H1 (cell line): Measurements from ENCODE around the gene HDHD3. TPM values are rescaled to one million over a fixed set of nuclear protein-coding genes. Genes with fewer than 3 reads are reported as not detected.

Experiments used
- CTCF ChIA-PET: fragments of 300-600 bp; sonication (Branson Sonifier 250); formaldehyde crosslinking; loops from one replicate; lab custom pipeline; 2021; ENCODE audit not compliant: partially characterized antibody; lab: Charles Lee
- POLR2A ChIA-PET: fragments of 300-600 bp; sonication (Branson Sonifier 250); formaldehyde crosslinking; loops from one replicate; lab custom pipeline; 2021; ENCODE audit warnings: inconsistent platforms; ENCODE audit not compliant: partially characterized antibody; lab: Charles Lee
- DNase-seq, 2 experiments: peaks; one replicate each; pipeline versions ENCODE4 v3.0.0 to v3.0.0-alpha.2; 2010 to 2022; ENCODE audit warnings: low spot score in 2 of 2, low read depth in 1 of 2, mixed read lengths in 1 of 2
- FAIRE-seq: peaks from 2 replicates; lab custom pipeline; 2011; peaks lifted over from hg19 to GRCh38; lab: Jason Lieb, UNC
- H2AFZ ChIP-seq: 2 replicates; pipeline ENCODE4 v1.8.1; 2012; ENCODE audit warnings: low read length, inconsistent platforms
- H2AK5ac ChIP-seq: 2 replicates; pipeline ENCODE4 v1.6.1; 2013; ENCODE audit warnings: low read depth, low read length
- H2BK120ac ChIP-seq: replicated peaks from 2 replicates; pipeline ENCODE3; 2013; ENCODE audit warnings: low read depth, low read length, inconsistent platforms
- H2BK12ac ChIP-seq: 2 replicates; pipeline ENCODE4 v1.6.1; 2013; ENCODE audit warnings: low read depth, low read length
- H2BK15ac ChIP-seq: 2 replicates; pipeline ENCODE4 v1.6.1; 2013; ENCODE audit warnings: low read length
- H2BK20ac ChIP-seq: 2 replicates; pipeline ENCODE4 v1.6.1; 2013; ENCODE audit warnings: low read length
- H2BK5ac ChIP-seq: 2 replicates; pipeline ENCODE4 v1.6.1; 2013; ENCODE audit warnings: low read depth, low read length
- H3K14ac ChIP-seq: 2 replicates; pipeline ENCODE4 v1.6.1; 2013; ENCODE audit warnings: inconsistent platforms; ENCODE audit not compliant: insufficient read length
- H3K18ac ChIP-seq: 2 replicates; pipeline ENCODE4 v1.6.1; 2013; ENCODE audit warnings: low read length; ENCODE audit errors: extremely low read depth
- H3K23ac ChIP-seq: 2 replicates; pipeline ENCODE4 v1.6.1; 2013; ENCODE audit warnings: inconsistent platforms; ENCODE audit not compliant: insufficient read length
- H3K23me2 ChIP-seq: 2 replicates; pipeline ENCODE4 v1.6.1; 2013; ENCODE audit warnings: low read depth, low read length
- H3K27ac ChIP-seq: 2 replicates; pipeline ENCODE4 v1.6.1; 2011; ENCODE audit warnings: low read depth, low read length, inconsistent platforms
- H3K27me3 ChIP-seq, 4 experiments: replicated peaks in 1 of 4; 1 replicate in 1 of 4; 2 replicates in 3 of 4; pipeline versions ENCODE4 v1.6.1 to v1.8.1; 2011 to 2013; ENCODE audit warnings: low read length in 3 of 4, mild to moderate bottlenecking in 3 of 4, inconsistent platforms in 2 of 4, mixed read lengths in 2 of 4, moderate library complexity in 1 of 4; ENCODE audit not compliant: control insufficient read depth in 3 of 4, insufficient read depth in 3 of 4; ENCODE audit errors: extremely low read depth in 1 of 4
- H3K36me3 ChIP-seq, 4 experiments: 2 replicates each; pipeline versions ENCODE4 v1.6.1 to v1.8.1; 2011 to 2013; ENCODE audit warnings: mild to moderate bottlenecking in 4 of 4, low read length in 3 of 4, moderate library complexity in 2 of 4, control low read depth in 1 of 4, inconsistent platforms in 1 of 4; ENCODE audit not compliant: insufficient read depth in 4 of 4, control insufficient read depth in 2 of 4
- H3K4ac ChIP-seq: replicated peaks from 2 replicates; pipeline ENCODE3; 2013; ENCODE audit warnings: low read length, low read depth, mixed read lengths, inconsistent platforms; ENCODE audit not compliant: insufficient read length
- H3K4me1 ChIP-seq, 4 experiments: replicated peaks in 1 of 4; 1 replicate in 1 of 4; 2 replicates in 3 of 4; pipeline versions ENCODE4 v1.6.1 to v1.8.1; 2011 to 2013; ENCODE audit warnings: low read length in 3 of 4, inconsistent platforms in 2 of 4, mixed read lengths in 1 of 4; ENCODE audit not compliant: insufficient read depth in 4 of 4, control insufficient read depth in 3 of 4
- H3K4me2 ChIP-seq, 2 experiments: 2 replicates each; pipeline versions ENCODE4 v1.6.1 to v1.8.1; 2011 to 2013; ENCODE audit warnings: low read depth in 2 of 2, low read length in 2 of 2, control low read depth in 1 of 2, inconsistent platforms in 1 of 2, mild to moderate bottlenecking in 1 of 2; ENCODE audit not compliant: insufficient read depth in 1 of 2
- H3K4me3 ChIP-seq, 4 experiments: fragments of 200-600, 300-600 bp in 1 of 4; sonication (generic), shearing (Covaris generic), sonication (Bioruptor Twin) in 1 of 4; 2 replicates each; pipeline versions ENCODE4 v1.5.1 to v1.8.1; 2011 to 2016; ENCODE audit warnings: low read length in 4 of 4, low read depth in 3 of 4, control low read depth in 2 of 4, inconsistent platforms in 2 of 4, mild to moderate bottlenecking in 2 of 4, mixed read lengths in 1 of 4, moderate library complexity in 1 of 4; ENCODE audit not compliant: insufficient read depth in 2 of 4; ENCODE audit errors: extremely low read depth in 1 of 4
- H3K56ac ChIP-seq: replicated peaks from 2 replicates; pipeline ENCODE3; 2013; ENCODE audit warnings: low read depth, mild to moderate bottlenecking, mixed read lengths, low read length, inconsistent platforms; ENCODE audit not compliant: insufficient read length
- H3K79me1 ChIP-seq: 2 replicates; pipeline ENCODE4 v1.6.1; 2013; ENCODE audit warnings: low read depth, low read length, control low read depth
- H3K79me2 ChIP-seq, 2 experiments: 2 replicates each; pipeline versions ENCODE4 v1.6.1 to v1.8.1; 2012 to 2013; ENCODE audit warnings: low read length in 2 of 2, mild to moderate bottlenecking in 2 of 2, inconsistent platforms in 1 of 2; ENCODE audit not compliant: insufficient read depth in 2 of 2, control insufficient read depth in 1 of 2
- H3K9ac ChIP-seq, 4 experiments: replicated peaks in 1 of 4; 1 replicate in 1 of 4; 2 replicates in 3 of 4; pipeline versions ENCODE4 v1.6.1 to v1.8.1; 2011 to 2013; ENCODE audit warnings: low read depth in 3 of 4, low read length in 3 of 4, control low read depth in 2 of 4, mild to moderate bottlenecking in 2 of 4, moderate library complexity in 2 of 4, inconsistent platforms in 1 of 4; ENCODE audit errors: extremely low read depth in 1 of 4
- H3K9me3 ChIP-seq, 2 experiments: 2 replicates each; pipeline versions ENCODE4 v1.6.1 to v1.8.1; 2012 to 2013; ENCODE audit warnings: mild to moderate bottlenecking in 2 of 2, moderate library complexity in 2 of 2, control low read depth in 1 of 2, inconsistent platforms in 1 of 2, low read depth in 1 of 2, low read length in 1 of 2, mixed read lengths in 1 of 2; ENCODE audit not compliant: insufficient read depth in 2 of 2
- H4K20me1 ChIP-seq, 2 experiments: replicated peaks in 1 of 2; 2 replicates each; pipeline versions ENCODE3 to v1.8.1; 2011 to 2013; ENCODE audit warnings: inconsistent platforms in 2 of 2, low read length in 2 of 2, mild to moderate bottlenecking in 1 of 2; ENCODE audit not compliant: insufficient read depth in 2 of 2, control insufficient read depth in 1 of 2
- H4K5ac ChIP-seq: 2 replicates; pipeline ENCODE4 v1.6.1; 2013; ENCODE audit warnings: low read length, low read depth, mixed read lengths, inconsistent platforms; ENCODE audit not compliant: insufficient read length
- H4K8ac ChIP-seq: 2 replicates; pipeline ENCODE4 v1.8.0; 2013; ENCODE audit warnings: mild to moderate bottlenecking, moderate library complexity, low read length, inconsistent platforms; ENCODE audit not compliant: insufficient read depth; ENCODE audit errors: extremely low read depth
- H4K91ac ChIP-seq: replicated peaks from 2 replicates; pipeline ENCODE3; 2013; ENCODE audit warnings: low read length, mixed read lengths, inconsistent platforms; ENCODE audit not compliant: insufficient read length
- ATF2 ChIP-seq: IDR thresholded peaks from 2 replicates; pipeline ENCODE4 v1.6.1; 2012; ENCODE audit warnings: low read length, inconsistent platforms
- EP300 ChIP-seq, 2 experiments: IDR thresholded peaks; 1 replicate in 1 of 2; 2 replicates in 1 of 2; pipeline ENCODE4 v1.6.1; 2011 to 2012; ENCODE audit warnings: low read depth in 2 of 2, low read length in 2 of 2, mild to moderate bottlenecking in 2 of 2, borderline replicate concordance in 1 of 2, inconsistent platforms in 1 of 2, moderate library complexity in 1 of 2
- EZH2 ChIP-seq: fragments of 200-600 bp; sonication (generic); IDR thresholded peaks from 2 replicates; pipeline ENCODE4 v1.7.1; 2012; ENCODE audit warnings: low read depth, mild to moderate bottlenecking, moderate library complexity, low read length, inconsistent platforms; ENCODE audit not compliant: severe bottlenecking
- FOSL1 ChIP-seq: IDR thresholded peaks from 2 replicates; pipeline ENCODE4 v1.6.1; 2011; ENCODE audit warnings: mild to moderate bottlenecking, low read depth, low read length, moderate library complexity; ENCODE audit not compliant: insufficient read depth
- HDAC6 ChIP-seq: IDR thresholded peaks from one replicate; pipeline ENCODE4 v1.7.1; 2012; ENCODE audit warnings: low read depth, mild to moderate bottlenecking, inconsistent platforms, low read length, moderate library complexity
- KDM5A ChIP-seq: fragments of 200-600 bp; IDR thresholded peaks from 2 replicates; pipeline ENCODE4 v1.7.1; 2012; ENCODE audit warnings: mild to moderate bottlenecking, low read length, inconsistent platforms, mixed read lengths
- SIRT6 ChIP-seq: IDR thresholded peaks from one replicate; pipeline ENCODE4 v1.7.1; 2012; ENCODE audit warnings: low read length, inconsistent platforms
- WGBS, 2 experiments: shearing (Covaris generic) in 1 of 2; methylation state at CpG; one replicate each; pipeline versions ENCODE4 v1.1.6 to v1.1.7; 2013 to 2015; ENCODE audit warnings: low lambda C conversion rate in 2 of 2, mixed read lengths in 2 of 2, inconsistent platforms in 1 of 2, low coverage in 1 of 2, missing lambda C conversion rate in 1 of 2; ENCODE audit not compliant: insufficient replicate concordance in 2 of 2, insufficient coverage in 1 of 2, insufficient read length in 1 of 2; ENCODE audit errors: extremely low coverage in 1 of 2, missing lambda C conversion rate in 1 of 2; 5-methylcytosine and 5-hydroxymethylcytosine counted together
- polyA plus RNA-seq, 7 experiments: library from polyadenylated mRNA; depleted of rRNA in 3 of 7; stranded (reverse) in 5 of 7; unstranded in 2 of 7; fragments of >200 nt in 5 of 7; fragments of 200-250 nt in 2 of 7; gene quantifications; 1 replicate in 5 of 7; 2 replicates in 1 of 7; 4 replicates in 1 of 7; pipeline versions ENCODE4 v1.2.1 to v1.2.3, GENCODE V29; 2011 to 2013; ENCODE audit warnings: missing spikeins in 2 of 7, mixed read lengths in 2 of 7
- total RNA-seq: library from RNA; stranded (reverse); fragmentation: NEBNext Ultra II Directional; extraction: Animal tissue kit (Norgen Biotek cat#: 25700); gene quantifications from 2 replicates; pipeline ENCODE4 v1.2.1, GENCODE V29; 2021
- TF ChIP-seq, protein P1 (sequence below), 3 experiments: IDR thresholded peaks; 1 replicate in 2 of 3; 2 replicates in 1 of 3; pipeline versions ENCODE4 v1.5.1 to v1.6.1; 2011; ENCODE audit warnings: low read length in 3 of 3, mild to moderate bottlenecking in 3 of 3, inconsistent platforms in 2 of 3, low read depth in 1 of 3, moderate library complexity in 1 of 3; ENCODE audit not compliant: insufficient read depth in 1 of 3; ENCODE audit errors: control extremely low read depth in 1 of 3

HDHD3 gene
- total and polyA plus RNA-seq, 2 of the 8 experiments (the other 6 are each of a cell fraction or from before 2014, with no cell fraction given), result 12.1 to 25.3 TPM

DNA sequence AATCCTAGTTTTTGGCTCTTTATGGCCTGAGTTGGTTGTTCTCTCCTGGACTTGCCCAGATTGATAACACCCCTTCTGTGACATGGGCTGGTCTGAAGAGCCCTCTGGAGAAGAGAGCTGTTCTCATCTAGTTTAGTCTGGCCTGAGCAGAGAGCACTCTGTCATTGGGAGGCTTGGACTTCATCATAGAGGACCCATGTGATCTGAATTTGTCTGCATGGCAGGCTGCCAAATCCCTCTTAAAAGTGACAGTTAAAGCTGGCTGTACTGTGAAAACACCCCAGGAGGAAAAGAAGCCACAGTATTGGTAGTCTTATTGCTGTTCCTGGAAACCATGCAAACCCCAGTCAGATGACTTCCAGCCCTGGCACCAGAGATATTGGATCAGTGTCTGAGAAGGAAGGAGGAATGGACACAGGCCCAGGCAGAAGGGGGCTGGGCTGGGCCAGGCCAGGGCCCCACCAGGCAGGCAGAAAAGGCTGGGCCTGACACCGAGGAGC is 33.0 kb downstream of the HDHD3 start:
- Histone ChIP-seq H3K23ac (no peak overlapping the region), H4K8ac (no peak overlapping the region), H3K4me1 (peaks cover 0 to 2% (median 0%) of the 10 kb centered on the region in 4 experiments; a peak in 3 of 7 replicates), H3K79me2 (no peaks in the 10 kb centered on the region), H3K79me1 (no peaks in the 10 kb centered on the region), H2BK20ac (no peak overlapping the region), H3K9ac (no peak overlapping the region), H3K4ac (no peak overlapping the region), H3K18ac (no peak overlapping the region), H3K27me3 (peaks cover 0 to 6% (median 3%) of the 10 kb centered on the region in 4 experiments; a peak in 2 of 7 replicates), H4K5ac (no peak overlapping the region), H3K4me2 (no peak overlapping the region), H3K36me3 (no peaks in the 10 kb centered on the region), H3K14ac (no peak overlapping the region), H2BK120ac (no peak overlapping the region), H2BK15ac (0 out of 2 replicates have a peak overlapping the region, but pooled peaks have one; percentile 29), H2AK5ac (no peak overlapping the region), H2BK12ac (no peak overlapping the region), H3K4me3 (no peak overlapping the region), H2AFZ (no peak overlapping the region), H4K20me1 (no peaks in the 10 kb centered on the region), H3K56ac (no peak overlapping the region), H3K9me3 (no peaks in the 10 kb centered on the region), H3K23me2 (peaks cover 4% of the 10 kb centered on the region), H4K91ac (no peak overlapping the region), H2BK5ac (no peak overlapping the region), H3K27ac (no peak overlapping the region)
- no peak for FAIRE-seq
- ChIA-PET CTCF (interaction anchor here (0.6 to 1.0 kb wide), 3 partner anchors 69 to 439 kb away, joined by 3 read pairs; no protein-coding TSS in a partner anchor), POLR2A (interaction anchor here (0.7 kb wide), 1 partner anchor 60 kb away, joined by 3 read pairs; no protein-coding TSS in a partner anchor)
- TF ChIP-seq HDAC6 (no peak), FOSL1 (no peak), EZH2 (no peak), SIRT6 (no peak), KDM5A (no peak), ATF2 (no peak), EP300 (IDR thresholded peaks at IDR 0.05; ENCODE audit: borderline replicate concordance in 1 of 2, low read depth in 2 of 2, low read length in 2 of 2) (no peak)
- TF ChIP-seq, protein P1, sequence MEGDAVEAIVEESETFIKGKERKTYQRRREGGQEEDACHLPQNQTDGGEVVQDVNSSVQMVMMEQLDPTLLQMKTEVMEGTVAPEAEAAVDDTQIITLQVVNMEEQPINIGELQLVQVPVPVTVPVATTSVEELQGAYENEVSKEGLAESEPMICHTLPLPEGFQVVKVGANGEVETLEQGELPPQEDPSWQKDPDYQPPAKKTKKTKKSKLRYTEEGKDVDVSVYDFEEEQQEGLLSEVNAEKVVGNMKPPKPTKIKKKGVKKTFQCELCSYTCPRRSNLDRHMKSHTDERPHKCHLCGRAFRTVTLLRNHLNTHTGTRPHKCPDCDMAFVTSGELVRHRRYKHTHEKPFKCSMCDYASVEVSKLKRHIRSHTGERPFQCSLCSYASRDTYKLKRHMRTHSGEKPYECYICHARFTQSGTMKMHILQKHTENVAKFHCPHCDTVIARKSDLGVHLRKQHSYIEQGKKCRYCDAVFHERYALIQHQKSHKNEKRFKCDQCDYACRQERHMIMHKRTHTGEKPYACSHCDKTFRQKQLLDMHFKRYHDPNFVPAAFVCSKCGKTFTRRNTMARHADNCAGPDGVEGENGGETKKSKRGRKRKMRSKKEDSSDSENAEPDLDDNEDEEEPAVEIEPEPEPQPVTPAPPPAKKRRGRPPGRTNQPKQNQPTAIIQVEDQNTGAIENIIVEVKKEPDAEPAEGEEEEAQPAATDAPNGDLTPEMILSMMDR (IDR thresholded peaks at IDR 0.05; ENCODE audit: control extremely low read depth in 1 of 3, insufficient read depth in 1 of 3, low read depth in 1 of 3, low read length in 3 of 3), result no peak
- WGBS, 2 experiments, result 75% methylated on average over 1 of the region's 1 CpG; no CpG with 5 or more reads in 1 of the 2 experiments
- no peak for DNase-seq
